Osteoblast (primary cell): Measurements from ENCODE around the gene AFF1. TPM values are rescaled to one million over a fixed set of nuclear protein-coding genes. Genes with fewer than 3 reads are reported as not detected.

Experiments
- DNase-seq: peaks from one replicate; pipeline ENCODE4 v3.0.0; 2011; ENCODE audit warnings: low spot score, mixed read lengths; ENCODE audit not compliant: insufficient read length; ENCODE audit errors: missing footprints
- H2AFZ ChIP-seq: 2 replicates; pipeline ENCODE4 v1.6.0; 2011; ENCODE audit warnings: mild to moderate bottlenecking, low read length
- H3K27ac ChIP-seq: 2 replicates; pipeline ENCODE4 v1.5.1; 2011; ENCODE audit warnings: mild to moderate bottlenecking, low read depth, low read length, moderate library complexity
- H3K27me3 ChIP-seq: 2 replicates; pipeline ENCODE4 v1.6.0; 2012; ENCODE audit warnings: mild to moderate bottlenecking, control low read depth, inconsistent platforms, low read length, moderate library complexity; ENCODE audit not compliant: insufficient read depth
- H3K36me3 ChIP-seq: 2 replicates; pipeline ENCODE4 v1.5.1; 2011; ENCODE audit warnings: mild to moderate bottlenecking, low read length, control low read depth, moderate library complexity; ENCODE audit not compliant: insufficient read depth
- H3K4me1 ChIP-seq: 2 replicates; pipeline ENCODE4 v1.5.1; 2011; ENCODE audit warnings: mild to moderate bottlenecking, low read length, control low read depth, moderate library complexity; ENCODE audit not compliant: insufficient read depth
- H3K4me2 ChIP-seq: 2 replicates; pipeline ENCODE4 v1.6.0; 2011; ENCODE audit warnings: mild to moderate bottlenecking, low read length; ENCODE audit not compliant: insufficient read depth
- H3K4me3 ChIP-seq: fragments of 200-600 bp; sonication (generic); 3 replicates; pipeline ENCODE4 v1.5.1; 2012; ENCODE audit warnings: mild to moderate bottlenecking, low read length, inconsistent platforms; ENCODE audit not compliant: insufficient read depth
- H3K79me2 ChIP-seq: 2 replicates; pipeline ENCODE4 v1.6.0; 2012; ENCODE audit warnings: mild to moderate bottlenecking, low read length, control low read depth, inconsistent platforms; ENCODE audit not compliant: insufficient read depth
- H3K9me3 ChIP-seq: 2 replicates; pipeline ENCODE4 v1.5.1; 2011; ENCODE audit warnings: low read depth, low read length, control low read depth
- H4K20me1 ChIP-seq: 2 replicates; pipeline ENCODE4 v1.6.0; 2012; ENCODE audit warnings: mild to moderate bottlenecking, low read length, control low read depth; ENCODE audit not compliant: insufficient read depth
- total RNA-seq: library from RNA; depleted of rRNA; stranded (reverse); fragments of >200 nt; gene quantifications from 2 replicates; pipeline ENCODE4 v1.2.3, GENCODE V29; 2012
- TF ChIP-seq, protein P1 (sequence below): IDR thresholded peaks from 2 replicates; pipeline ENCODE4 v1.5.1; 2011; ENCODE audit warnings: mild to moderate bottlenecking, low read depth, low read length, moderate library complexity; ENCODE audit errors: extremely low read depth

The AFF1 gene
- total RNA-seq, 1 donor = 19.5 TPM

DNA sequence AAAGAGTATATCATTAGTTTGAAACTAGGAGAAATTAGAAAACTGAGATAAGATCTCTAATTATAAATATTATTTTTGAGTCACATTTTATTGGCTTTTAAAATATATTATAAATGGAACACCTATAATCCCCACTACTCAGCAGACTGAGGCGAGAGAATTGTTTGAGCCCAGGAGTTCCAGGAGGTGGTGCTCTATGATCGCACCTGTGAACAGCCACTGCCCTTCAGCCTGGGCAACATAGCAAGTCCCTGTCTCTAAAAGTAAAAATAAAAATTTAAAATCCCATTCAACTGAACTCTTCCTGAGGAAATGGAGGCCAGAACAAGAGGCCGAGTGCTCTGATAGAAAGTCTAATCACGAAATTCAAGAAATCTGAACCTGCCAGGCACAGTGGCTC, 36.2 kb upstream of the AFF1 start:
- Histone ChIP-seq H3K79me2 (no peaks in the 10 kb centered on the region), H4K20me1 (no peaks in the 10 kb centered on the region), H3K27ac (no peak overlapping the region), H3K4me3 (no peak overlapping the region), H3K27me3 (no peaks in the 10 kb centered on the region), H3K9me3 (peaks cover under 1% of the 10 kb centered on the region), H3K4me1 (no peaks in the 10 kb centered on the region), H3K4me2 (no peak overlapping the region), H3K36me3 (no peaks in the 10 kb centered on the region), H2AFZ (no peak overlapping the region)
- DNase-seq = no peak
- TF ChIP-seq, protein P1, sequence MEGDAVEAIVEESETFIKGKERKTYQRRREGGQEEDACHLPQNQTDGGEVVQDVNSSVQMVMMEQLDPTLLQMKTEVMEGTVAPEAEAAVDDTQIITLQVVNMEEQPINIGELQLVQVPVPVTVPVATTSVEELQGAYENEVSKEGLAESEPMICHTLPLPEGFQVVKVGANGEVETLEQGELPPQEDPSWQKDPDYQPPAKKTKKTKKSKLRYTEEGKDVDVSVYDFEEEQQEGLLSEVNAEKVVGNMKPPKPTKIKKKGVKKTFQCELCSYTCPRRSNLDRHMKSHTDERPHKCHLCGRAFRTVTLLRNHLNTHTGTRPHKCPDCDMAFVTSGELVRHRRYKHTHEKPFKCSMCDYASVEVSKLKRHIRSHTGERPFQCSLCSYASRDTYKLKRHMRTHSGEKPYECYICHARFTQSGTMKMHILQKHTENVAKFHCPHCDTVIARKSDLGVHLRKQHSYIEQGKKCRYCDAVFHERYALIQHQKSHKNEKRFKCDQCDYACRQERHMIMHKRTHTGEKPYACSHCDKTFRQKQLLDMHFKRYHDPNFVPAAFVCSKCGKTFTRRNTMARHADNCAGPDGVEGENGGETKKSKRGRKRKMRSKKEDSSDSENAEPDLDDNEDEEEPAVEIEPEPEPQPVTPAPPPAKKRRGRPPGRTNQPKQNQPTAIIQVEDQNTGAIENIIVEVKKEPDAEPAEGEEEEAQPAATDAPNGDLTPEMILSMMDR = peak; percentile 18

DNA sequence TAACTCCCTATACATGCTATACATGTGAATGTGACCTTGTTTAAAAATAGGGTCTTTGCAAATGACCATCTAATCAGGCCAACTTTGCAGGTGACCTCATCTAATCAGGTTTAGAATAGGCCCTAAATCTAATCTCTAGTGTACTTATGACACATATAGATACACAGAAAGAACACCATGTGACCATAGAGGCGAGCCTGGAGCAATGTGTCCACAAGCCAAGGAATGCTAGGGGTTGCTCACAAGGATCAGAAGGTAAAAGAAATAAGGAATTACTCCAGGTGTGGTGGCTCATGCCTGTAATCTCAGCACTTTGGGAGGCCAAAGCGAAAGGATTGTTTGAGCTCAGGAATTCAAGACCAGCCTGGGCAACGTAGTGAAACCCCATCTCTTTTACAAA, 32.9 kb upstream of the AFF1 start:
- H2AFZ ChIP-seq = no peak overlapping the region

DNA sequence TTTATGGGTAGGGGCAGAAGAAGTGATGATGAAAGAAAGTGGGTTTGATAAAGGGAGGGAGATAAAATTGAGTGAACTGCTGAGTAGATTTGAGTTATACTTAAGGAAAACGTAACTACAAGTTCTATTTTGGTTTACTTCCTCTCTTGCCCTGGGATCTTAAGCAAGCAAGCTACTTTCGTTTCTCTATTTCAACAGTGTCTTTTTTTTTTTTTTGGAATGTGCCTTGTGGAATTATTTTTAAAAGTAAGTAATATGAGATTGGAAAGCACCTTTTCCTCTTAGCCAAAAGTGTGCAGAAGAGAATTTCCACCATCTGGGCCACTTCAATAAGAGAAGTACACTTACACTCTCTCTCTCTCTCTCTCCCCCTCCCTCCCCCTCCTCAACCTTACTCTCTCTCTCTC, 26.6 kb upstream of the AFF1 start:
- DNase-seq = no peak
- TF ChIP-seq, protein P1 = no peak
- Histone ChIP-seq H3K4me2 (peak overlapping the region; percentile 69), H4K20me1 (no peaks in the 10 kb centered on the region), H2AFZ (peak overlapping the region; percentile 91), H3K36me3 (no peaks in the 10 kb centered on the region), H3K9me3 (peaks cover 2% of the 10 kb centered on the region), H3K27me3 (no peaks in the 10 kb centered on the region), H3K4me3 (peak overlapping the region; percentile 9), H3K27ac (no peak overlapping the region), H3K79me2 (no peaks in the 10 kb centered on the region), H3K4me1 (peaks cover 4% of the 10 kb centered on the region)

More for the DNA sequence above, 32.9 kb upstream of the AFF1 start:
- H3K4me3 ChIP-seq = no peak overlapping the region
- no peaks in the 10 kb centered on the region for H3K27me3 ChIP-seq
- no peak overlapping the region for H3K4me2 ChIP-seq
- peaks cover 2% of the 10 kb centered on the region for H3K9me3 ChIP-seq
- H3K4me1 ChIP-seq = no peaks in the 10 kb centered on the region
- no peaks in the 10 kb centered on the region for H4K20me1 ChIP-seq
- H3K79me2 ChIP-seq = no peaks in the 10 kb centered on the region
- no peaks in the 10 kb centered on the region for H3K36me3 ChIP-seq
- TF ChIP-seq, protein P1 = no peak
- DNase-seq = no peak
- no peak overlapping the region for H3K27ac ChIP-seq

DNA sequence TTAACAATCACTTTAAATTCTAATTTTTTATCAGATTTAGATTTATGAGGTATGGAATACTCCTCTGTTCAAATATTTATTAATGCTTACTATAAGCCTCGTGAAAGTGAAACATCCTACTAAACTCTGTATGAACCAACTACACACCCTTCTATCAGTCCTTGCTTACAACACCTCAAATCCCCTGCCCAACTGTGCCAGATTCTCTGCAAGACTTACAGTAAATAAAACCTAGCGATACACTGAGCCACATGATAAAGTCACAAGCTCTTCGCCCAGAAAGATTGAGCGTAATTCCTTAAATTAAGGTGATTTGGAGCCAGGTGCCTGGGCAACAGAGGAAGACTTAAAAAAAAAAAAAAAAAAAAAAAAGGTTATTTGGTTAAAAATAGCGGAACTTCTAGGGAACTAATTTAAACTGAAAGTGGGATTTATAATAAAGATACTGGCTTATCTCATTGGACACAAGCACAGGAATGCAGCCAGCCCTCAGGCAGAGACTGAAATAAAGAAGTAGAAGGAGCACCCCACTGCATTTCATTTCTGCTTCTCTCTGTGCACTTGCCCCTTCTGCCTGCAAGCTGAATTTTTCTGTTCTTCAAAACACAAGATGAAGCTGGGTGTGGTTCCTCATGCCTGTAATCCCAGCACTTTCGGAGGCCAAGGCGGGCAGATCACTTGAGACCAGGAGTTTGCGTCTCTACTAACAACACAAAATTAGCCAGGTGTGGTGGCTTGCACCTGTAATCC, 25.1 kb upstream of the AFF1 start:
- no peaks in the 10 kb centered on the region for H3K36me3 ChIP-seq

More for the DNA sequence above, 25.1 kb upstream of the AFF1 start:
- no peaks in the 10 kb centered on the region for H3K79me2 ChIP-seq
- H4K20me1 ChIP-seq = no peaks in the 10 kb centered on the region
- no peaks in the 10 kb centered on the region for H3K9me3 ChIP-seq
- DNase-seq = no peak
- peaks cover 4% of the 10 kb centered on the region for H3K4me1 ChIP-seq
- no peak overlapping the region for H3K4me3 ChIP-seq
- no peak overlapping the region for H3K27ac ChIP-seq
- H3K4me2 ChIP-seq = no peak overlapping the region
- TF ChIP-seq, protein P1 = no peak
- H2AFZ ChIP-seq = no peak overlapping the region
- H3K27me3 ChIP-seq = no peaks in the 10 kb centered on the region
